Adrenal gland (tissue), 5 donors: ENCODE results near the gene LARP4B.

ENCODE experiments used
- POLR2A ChIP-seq, 2 donors: fragments of 450-650 bp; IDR thresholded peaks; one replicate each; pipeline ENCODE4 v1.6.1; 2017; ENCODE audit warnings: antibody characterized with exemption in 2 of 2, mild to moderate bottlenecking in 2 of 2, moderate library complexity in 1 of 2
- TF ChIP-seq, protein P1 (sequence below), 6 experiments: fragments of 450-650 bp in 4 of 6; fragments of 200-600 bp in 2 of 6; sonication (generic) in 1 of 6; IDR thresholded peaks; 1 replicate in 5 of 6; 2 replicates in 1 of 6; pipeline versions ENCODE4 v1.5.1 to v1.8.0; 2016 to 2021; ENCODE audit warnings: antibody characterized with exemption in 6 of 6, mild to moderate bottlenecking in 2 of 6, moderate library complexity in 1 of 6
- donor health status: DM: no; HTN: no; CAD: no.

DNA sequence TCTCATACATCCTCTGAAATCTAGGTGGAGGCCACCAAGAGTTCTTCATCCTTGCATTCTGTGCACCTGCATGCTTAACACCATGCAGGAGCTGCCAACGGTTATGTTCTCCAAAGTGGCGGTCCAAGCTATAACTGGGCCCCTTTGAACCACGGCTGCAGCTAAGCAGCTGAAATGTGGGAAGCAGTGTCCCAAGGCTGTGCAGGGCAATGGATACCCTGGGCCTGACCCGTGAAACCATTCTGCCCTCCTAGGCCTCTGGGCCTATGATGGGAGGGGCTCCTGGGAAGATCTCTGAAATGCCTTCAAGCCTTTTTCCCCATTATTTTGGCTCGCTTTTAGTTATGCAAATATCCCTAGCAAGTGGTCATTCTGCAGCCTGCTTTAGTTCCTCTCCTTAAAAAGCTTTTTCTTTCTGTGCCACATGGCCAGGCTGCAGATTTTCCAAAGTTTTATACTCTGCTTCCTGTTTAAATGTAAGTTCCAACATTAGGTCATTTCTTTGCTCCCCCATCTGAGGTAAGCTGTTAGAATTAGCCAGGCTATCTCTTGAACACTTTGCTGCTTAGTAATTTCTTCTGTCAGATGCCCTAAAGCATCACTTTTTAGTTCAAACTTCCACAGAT, 49.1 kb upstream of the LARP4B start:
- TF ChIP-seq, protein P1, sequence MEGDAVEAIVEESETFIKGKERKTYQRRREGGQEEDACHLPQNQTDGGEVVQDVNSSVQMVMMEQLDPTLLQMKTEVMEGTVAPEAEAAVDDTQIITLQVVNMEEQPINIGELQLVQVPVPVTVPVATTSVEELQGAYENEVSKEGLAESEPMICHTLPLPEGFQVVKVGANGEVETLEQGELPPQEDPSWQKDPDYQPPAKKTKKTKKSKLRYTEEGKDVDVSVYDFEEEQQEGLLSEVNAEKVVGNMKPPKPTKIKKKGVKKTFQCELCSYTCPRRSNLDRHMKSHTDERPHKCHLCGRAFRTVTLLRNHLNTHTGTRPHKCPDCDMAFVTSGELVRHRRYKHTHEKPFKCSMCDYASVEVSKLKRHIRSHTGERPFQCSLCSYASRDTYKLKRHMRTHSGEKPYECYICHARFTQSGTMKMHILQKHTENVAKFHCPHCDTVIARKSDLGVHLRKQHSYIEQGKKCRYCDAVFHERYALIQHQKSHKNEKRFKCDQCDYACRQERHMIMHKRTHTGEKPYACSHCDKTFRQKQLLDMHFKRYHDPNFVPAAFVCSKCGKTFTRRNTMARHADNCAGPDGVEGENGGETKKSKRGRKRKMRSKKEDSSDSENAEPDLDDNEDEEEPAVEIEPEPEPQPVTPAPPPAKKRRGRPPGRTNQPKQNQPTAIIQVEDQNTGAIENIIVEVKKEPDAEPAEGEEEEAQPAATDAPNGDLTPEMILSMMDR (IDR thresholded peaks at IDR 0.05): no peak
- no peak for TF ChIP-seq POLR2A (IDR thresholded peaks at IDR 0.05)
